Hepatocyte (in vitro differentiated cells): Measurements from ENCODE around the gene OR2T5. TPM values are rescaled to one million over a fixed set of nuclear protein-coding genes. Genes with fewer than 3 reads are reported as not detected.
"Not testable (repeated sequence)": the region's sequence is repeated elsewhere in the genome, so short reads cannot be mapped to it uniquely, and the experiment has no call there.

Source experiments
- DNase-seq: peaks from one replicate; pipeline ENCODE4 v3.0.0-alpha.2; 2016; ENCODE audit warnings: low spot score
- H2AFZ ChIP-seq: fragments of 200-600 bp; sonication (generic); 2 replicates; pipeline ENCODE4 v1.6.0; 2016; ENCODE audit warnings: antibody characterized with exemption, mild to moderate bottlenecking
- H3K27ac ChIP-seq: fragments of 200-600 bp; sonication (generic); 2 replicates; pipeline ENCODE4 v1.5.1; 2016; ENCODE audit warnings: mild to moderate bottlenecking
- H3K27me3 ChIP-seq: fragments of 200-600 bp; sonication (generic); 2 replicates; pipeline ENCODE4 v1.6.1; 2016
- H3K36me3 ChIP-seq: fragments of 200-600 bp; sonication (generic); replicated peaks from 2 replicates; pipeline ENCODE4 v1.5.1; 2016; ENCODE audit warnings: low read depth; ENCODE audit not compliant: insufficient read depth
- H3K4me1 ChIP-seq: fragments of 200-600 bp; sonication (generic); 2 replicates; pipeline ENCODE4 v1.5.1; 2016; ENCODE audit warnings: mild to moderate bottlenecking, moderate library complexity; ENCODE audit not compliant: insufficient read depth
- H3K4me2 ChIP-seq: fragments of 200-600 bp; sonication (generic); 2 replicates; pipeline ENCODE4 v1.6.0; 2016
- H3K4me3 ChIP-seq: fragments of 200-600 bp; sonication (generic); 2 replicates; pipeline ENCODE4 v1.5.1; 2016; ENCODE audit warnings: mild to moderate bottlenecking
- H3K79me2 ChIP-seq: fragments of 200-600 bp; sonication (generic); 2 replicates; pipeline ENCODE4 v1.6.0; 2017; ENCODE audit warnings: mild to moderate bottlenecking
- H3K9me2 ChIP-seq: fragments of 200-600 bp; sonication (generic); replicated peaks from 2 replicates; pipeline ENCODE4 v1.6.0; 2017; ENCODE audit warnings: mild to moderate bottlenecking; ENCODE audit not compliant: insufficient read depth
- H3K9me3 ChIP-seq: fragments of 200-600 bp; sonication (generic); 2 replicates; pipeline ENCODE4 v1.5.1; 2016; ENCODE audit warnings: low read depth, mild to moderate bottlenecking
- H4K20me1 ChIP-seq: fragments of 200-600 bp; sonication (generic); 2 replicates; pipeline ENCODE4 v1.6.0; 2016; ENCODE audit warnings: mild to moderate bottlenecking; ENCODE audit not compliant: insufficient read depth, poor library complexity, severe bottlenecking
- EZH2 ChIP-seq: fragments of 200-600 bp; sonication (generic); IDR thresholded peaks from 2 replicates; pipeline ENCODE4 v1.6.1; 2016; ENCODE audit warnings: antibody characterized with exemption, mild to moderate bottlenecking, borderline replicate concordance
- EZH2phosphoT487 ChIP-seq: fragments of 200-600 bp; sonication (generic); IDR thresholded peaks from one replicate; pipeline ENCODE4 v1.6.1; 2018; ENCODE audit warnings: antibody characterized with exemption, mild to moderate bottlenecking, low read depth, moderate library complexity; ENCODE audit not compliant: unreplicated experiment, severe bottlenecking
- whole genome bisulfite sequencing: methylation state at CpG from one replicate; pipeline ENCODE4 v1.1.6; 2016; ENCODE audit warnings: low lambda C conversion rate; ENCODE audit errors: missing lambda C conversion rate; 5-methylcytosine and 5-hydroxymethylcytosine counted together
- polyA plus RNA-seq: library from polyadenylated mRNA; unstranded; fragments of >200 nt; fragmentation: Nextera tagmentation; extraction: Ambion mirVana; gene quantifications from 2 replicates; pipeline ENCODE4 v1.2.1, GENCODE V29; 2016
- total RNA-seq: library from RNA; depleted of rRNA; stranded (reverse); fragments of >200 nt; gene quantifications from 2 replicates; pipeline ENCODE4 v1.2.3, GENCODE V29; 2014
- TF ChIP-seq, protein P1 (sequence below): fragments of 200-600 bp; sonication (generic); IDR thresholded peaks from 2 replicates; pipeline ENCODE4 v1.5.1; 2016; ENCODE audit warnings: antibody characterized with exemption, mild to moderate bottlenecking; ENCODE audit not compliant: poor library complexity

OR2T5 gene
- total and polyA plus RNA-seq, 2 experiments from 2014 or later: not detected

DNA sequence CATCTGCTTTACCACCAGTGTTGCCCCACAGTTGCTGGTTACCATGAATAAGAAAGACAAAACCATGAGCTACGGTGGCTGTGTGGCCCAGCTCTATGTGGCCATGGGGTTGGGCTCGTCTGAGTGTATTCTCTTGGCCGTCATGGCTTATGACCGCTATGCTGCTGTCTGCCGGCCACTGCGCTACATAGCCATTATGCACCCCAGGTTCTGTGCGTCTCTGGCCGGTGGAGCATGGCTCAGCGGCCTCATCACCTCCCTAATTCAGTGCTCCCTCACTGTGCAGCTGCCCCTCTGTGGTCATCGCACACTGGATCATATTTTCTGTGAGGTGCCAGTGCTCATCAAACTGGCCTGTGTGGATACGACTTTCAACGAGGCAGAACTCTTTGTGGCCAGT lies 33.5 kb downstream of the OR2T5 start:
- no peak for DNase-seq
- Histone ChIP-seq H3K27me3 (no peaks in the 10 kb centered on the region), H3K4me1 (no peaks in the 10 kb centered on the region), H3K4me2 (no peak overlapping the region), H3K27ac (no peak overlapping the region), H2AFZ (no peak overlapping the region), H4K20me1 (no peaks in the 10 kb centered on the region), H3K36me3 (no peaks in the 10 kb centered on the region), H3K9me3 (no peaks in the 10 kb centered on the region), H3K79me2 (no peaks in the 10 kb centered on the region), H3K4me3 (no peak overlapping the region), H3K9me2 (no peaks in the 10 kb centered on the region)
- WGBS: 70% methylated on average over 12 of the region's 12 CpGs
- TF ChIP-seq EZH2 (no peak), EZH2phosphoT487 (no peak)
- TF ChIP-seq, protein P1, sequence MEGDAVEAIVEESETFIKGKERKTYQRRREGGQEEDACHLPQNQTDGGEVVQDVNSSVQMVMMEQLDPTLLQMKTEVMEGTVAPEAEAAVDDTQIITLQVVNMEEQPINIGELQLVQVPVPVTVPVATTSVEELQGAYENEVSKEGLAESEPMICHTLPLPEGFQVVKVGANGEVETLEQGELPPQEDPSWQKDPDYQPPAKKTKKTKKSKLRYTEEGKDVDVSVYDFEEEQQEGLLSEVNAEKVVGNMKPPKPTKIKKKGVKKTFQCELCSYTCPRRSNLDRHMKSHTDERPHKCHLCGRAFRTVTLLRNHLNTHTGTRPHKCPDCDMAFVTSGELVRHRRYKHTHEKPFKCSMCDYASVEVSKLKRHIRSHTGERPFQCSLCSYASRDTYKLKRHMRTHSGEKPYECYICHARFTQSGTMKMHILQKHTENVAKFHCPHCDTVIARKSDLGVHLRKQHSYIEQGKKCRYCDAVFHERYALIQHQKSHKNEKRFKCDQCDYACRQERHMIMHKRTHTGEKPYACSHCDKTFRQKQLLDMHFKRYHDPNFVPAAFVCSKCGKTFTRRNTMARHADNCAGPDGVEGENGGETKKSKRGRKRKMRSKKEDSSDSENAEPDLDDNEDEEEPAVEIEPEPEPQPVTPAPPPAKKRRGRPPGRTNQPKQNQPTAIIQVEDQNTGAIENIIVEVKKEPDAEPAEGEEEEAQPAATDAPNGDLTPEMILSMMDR: no peak

DNA sequence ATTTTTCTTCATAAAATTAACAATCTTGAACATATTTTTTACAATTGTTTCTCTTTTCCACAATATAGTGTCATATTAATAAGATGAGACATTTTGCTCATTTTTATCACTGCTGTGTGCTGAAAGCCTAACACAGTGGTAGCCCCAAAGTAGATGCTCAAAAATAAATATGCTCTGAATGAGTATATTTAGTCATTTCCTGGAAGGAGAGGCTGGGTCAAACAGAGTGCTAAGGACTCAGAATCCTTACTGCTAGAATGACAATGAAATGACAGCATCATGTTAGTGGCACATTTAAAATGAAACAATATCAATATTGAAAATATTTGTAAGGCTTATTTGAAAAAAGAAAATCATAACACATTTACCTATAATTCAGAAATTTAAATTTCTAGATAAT lies 49.1 kb downstream of the OR2T5 start:
- H3K4me3 ChIP-seq, H3K9me2 ChIP-seq, H3K27ac ChIP-seq, H3K79me2 ChIP-seq, H3K36me3 ChIP-seq, DNase-seq, H3K4me2 ChIP-seq, H2AFZ ChIP-seq, H3K4me1 ChIP-seq, H3K27me3 ChIP-seq, H3K9me3 ChIP-seq, H4K20me1 ChIP-seq: not testable (repeated sequence)

Other genes starting within 250 kb of the OR2T5 start
- gene OR2T33, start 210.6 kb upstream of the OR2T5 start, total RNA-seq: not detected in 2 replicates
- not detected in 2 replicates for gene OR2T33, start 210.6 kb upstream of the OR2T5 start, polyA plus RNA-seq
- not detected in 2 replicates for gene OR2T12, start 185.2 kb upstream of the OR2T5 start, total RNA-seq
- gene OR2T12, start 185.2 kb upstream of the OR2T5 start, polyA plus RNA-seq: not detected in 2 replicates
- gene OR2M7, start 164.0 kb upstream of the OR2T5 start, total RNA-seq: not detected in 2 replicates
- not detected in 2 replicates for gene OR2M7, start 164.0 kb upstream of the OR2T5 start, polyA plus RNA-seq
- gene OR14C36, start 139.8 kb upstream of the OR2T5 start, total RNA-seq: not detected in 2 replicates
- not detected in 2 replicates for gene OR14C36, start 139.8 kb upstream of the OR2T5 start, polyA plus RNA-seq
- gene OR2T4, start 126.9 kb upstream of the OR2T5 start, total RNA-seq: not detected in 2 replicates
- not detected in 2 replicates for gene OR2T4, start 126.9 kb upstream of the OR2T5 start, polyA plus RNA-seq
- gene OR2T6, start 112.8 kb upstream of the OR2T5 start, total RNA-seq: not detected in 2 replicates
- gene OR2T6, start 112.8 kb upstream of the OR2T5 start, polyA plus RNA-seq: not detected in 2 replicates
- not detected in 2 replicates for gene OR2T1, start 85.5 kb upstream of the OR2T5 start, total RNA-seq
- gene OR2T1, start 85.5 kb upstream of the OR2T5 start, polyA plus RNA-seq: not detected in 2 replicates
- not detected in 2 replicates for gene OR2T2, start 43.0 kb upstream of the OR2T5 start, total RNA-seq
- gene OR2T2, start 43.0 kb upstream of the OR2T5 start, polyA plus RNA-seq: not detected in 2 replicates
- gene OR2T3, start 15.2 kb upstream of the OR2T5 start, total RNA-seq: not detected in 2 replicates
- not detected in 2 replicates for gene OR2T3, start 15.2 kb upstream of the OR2T5 start, polyA plus RNA-seq
- gene OR2G6, start 19.5 kb downstream of the OR2T5 start, total RNA-seq: not detected in 2 replicates
- gene OR2G6, start 19.5 kb downstream of the OR2T5 start, polyA plus RNA-seq: not detected in 2 replicates
- gene OR2T29, start 74.2 kb downstream of the OR2T5 start, total RNA-seq: not detected in 2 replicates
- gene OR2T29, start 74.2 kb downstream of the OR2T5 start, polyA plus RNA-seq: not detected in 2 replicates
- gene OR2T34, start 86.2 kb downstream of the OR2T5 start, total RNA-seq: not detected in 2 replicates
- gene OR2T34, start 86.2 kb downstream of the OR2T5 start, polyA plus RNA-seq: not detected in 2 replicates
- not detected in 2 replicates for gene OR2T10, start 109.1 kb downstream of the OR2T5 start, total RNA-seq
- gene OR2T10, start 109.1 kb downstream of the OR2T5 start, polyA plus RNA-seq: not detected in 2 replicates
- not detected in 2 replicates for gene OR2T11, start 146.5 kb downstream of the OR2T5 start, total RNA-seq
- gene OR2T11, start 146.5 kb downstream of the OR2T5 start, polyA plus RNA-seq: not detected in 2 replicates
- not detected in 2 replicates for gene OR2T35, start 156.7 kb downstream of the OR2T5 start, total RNA-seq
- gene OR2T35, start 156.7 kb downstream of the OR2T5 start, polyA plus RNA-seq: not detected in 2 replicates
- not detected in 2 replicates for gene OR2T27, start 166.9 kb downstream of the OR2T5 start, total RNA-seq
- gene OR2T27, start 166.9 kb downstream of the OR2T5 start, polyA plus RNA-seq: not detected in 2 replicates
- not detected in 2 replicates for gene OR14I1, start 214.2 kb downstream of the OR2T5 start, total RNA-seq
- not detected in 2 replicates for gene OR14I1, start 214.2 kb downstream of the OR2T5 start, polyA plus RNA-seq